Islet precursor cell (in vitro differentiated cells): ENCODE data around the gene WDR18.
"Not testable (repeated sequence)": the region's sequence is repeated elsewhere in the genome, so short reads cannot be mapped to it uniquely, and the experiment has no call there.

ENCODE experiments used
- DNase-seq: peaks from one replicate; pipeline ENCODE4 v3.0.0-alpha.2; 2018

The WDR18 gene

DNA sequence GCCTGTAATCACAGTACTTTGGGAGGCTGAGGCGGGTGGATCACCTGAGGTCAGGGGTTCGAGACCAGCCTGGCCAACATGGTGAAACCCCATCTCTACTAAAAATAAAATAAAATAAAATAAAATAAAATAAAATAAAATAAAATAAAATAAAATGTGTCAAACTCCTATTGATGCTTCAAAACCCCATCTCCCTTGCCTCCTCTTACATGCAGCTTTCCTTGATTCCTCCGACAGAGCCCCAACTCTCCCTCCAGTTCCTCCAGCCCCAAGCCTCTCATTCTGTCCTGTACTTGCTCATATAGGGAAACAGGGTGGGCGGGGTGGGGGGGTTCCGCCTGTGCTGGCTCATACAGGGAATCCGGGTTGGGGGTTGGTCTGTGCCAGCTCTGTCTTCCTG, 40.9 kb downstream of the WDR18 start:
- DNase-seq: not testable (repeated sequence)

DNA sequence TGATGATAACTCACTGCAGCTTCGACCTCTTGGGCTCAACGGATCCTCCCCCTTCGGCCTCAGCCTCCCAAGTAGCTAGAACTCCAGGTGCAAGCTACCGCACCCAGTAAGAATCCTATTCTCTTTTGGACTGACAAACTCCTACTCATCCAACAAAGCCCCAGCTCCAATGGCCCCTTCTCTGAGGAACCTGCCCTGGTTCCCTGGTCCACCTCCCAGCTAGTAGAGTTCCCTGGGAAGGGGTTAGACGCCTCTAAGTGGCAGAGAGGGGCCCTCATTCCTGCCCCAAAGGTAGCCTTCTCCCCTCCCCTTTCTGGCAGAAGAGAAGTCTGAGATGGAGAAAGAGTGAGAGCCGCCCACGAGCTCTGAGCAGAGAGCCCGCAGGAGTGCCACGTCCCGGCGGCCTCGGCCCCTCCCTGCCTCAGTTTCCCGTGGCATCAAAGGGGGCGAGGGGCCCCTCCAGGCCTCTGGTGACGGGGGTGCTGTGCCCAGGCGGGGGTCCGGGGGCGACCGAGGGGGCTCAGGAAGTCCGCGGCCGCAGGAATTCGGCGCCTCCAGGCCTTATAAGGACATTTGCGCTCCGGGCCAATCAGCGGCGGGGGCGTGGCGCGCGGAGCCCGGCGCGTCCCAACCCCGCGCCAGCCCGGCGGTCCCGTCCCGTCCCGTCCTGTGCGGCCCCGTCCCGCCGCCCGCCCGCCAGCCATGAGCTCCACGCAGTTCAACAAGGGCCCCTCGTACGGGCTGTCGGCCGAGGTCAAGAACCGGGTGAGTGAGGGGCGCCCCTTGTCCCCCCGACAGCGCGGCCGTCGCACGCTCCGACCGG, 42.0 kb downstream of the WDR18 start, which contains the start of gene CNN2:
Gene CNN2 (plus strand): TSS at position 649 of the 823 bp plus-strand sequence. CDS start 54 bp downstream, at position 703.
- peak; percentile 93 for DNase-seq

GRCh38 chr19:1026783-1027649, 42.9 kb downstream of the WDR18 start:
- DNase-seq: no peak

DNA sequence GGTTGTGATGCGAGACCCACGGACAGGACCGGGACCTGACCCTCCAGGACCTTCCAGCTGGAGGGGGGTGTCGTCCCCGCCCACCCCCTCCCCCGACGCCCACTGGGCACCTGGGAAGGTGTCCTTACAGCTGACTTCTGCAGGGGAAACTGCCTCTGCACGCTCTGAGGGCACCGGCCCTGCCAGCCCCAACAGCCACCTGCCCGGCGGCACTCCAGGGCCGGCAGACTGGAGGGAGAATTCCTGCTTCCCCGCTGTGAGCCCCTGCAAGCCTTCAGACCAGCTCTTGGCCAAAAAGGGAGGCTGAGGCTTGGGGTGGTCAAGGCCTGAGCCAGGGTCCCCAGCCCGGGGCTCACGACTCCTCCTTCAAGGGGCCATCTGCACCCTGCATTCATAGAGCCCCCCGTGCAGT, 43.5 kb downstream of the WDR18 start:
- DNase-seq: no peak

- peak; percentile 97 for DNase-seq
Observed at GRCh38 chr19:1028062-1028926, 44.1 kb downstream of the WDR18 start.

DNA sequence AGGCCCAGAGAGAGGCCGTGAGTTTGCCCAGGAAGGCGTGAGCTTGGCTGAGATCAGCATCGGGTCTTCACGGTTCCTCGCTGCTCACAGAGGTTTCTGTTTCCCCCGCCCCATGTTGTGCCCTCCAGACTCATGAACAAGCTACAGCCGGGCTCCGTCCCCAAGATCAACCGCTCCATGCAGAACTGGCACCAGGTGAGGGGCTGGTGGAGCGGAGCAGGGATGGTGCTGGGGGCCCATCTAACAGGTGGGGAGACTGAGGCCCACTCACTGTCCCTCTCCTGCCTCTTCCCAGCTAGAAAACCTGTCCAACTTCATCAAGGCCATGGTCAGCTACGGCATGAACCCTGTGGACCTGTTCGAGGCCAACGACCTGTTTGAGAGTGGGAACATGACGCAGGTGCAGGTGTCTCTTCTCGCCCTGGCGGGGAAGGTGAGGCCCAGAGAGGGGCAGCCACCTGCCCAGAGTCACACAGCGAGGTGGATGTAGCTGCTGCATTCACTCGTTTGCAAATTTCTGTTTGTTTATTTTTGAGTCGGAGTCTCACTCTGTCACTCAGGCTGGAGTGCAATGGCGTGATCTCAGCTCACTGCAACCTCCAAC, 48.2 kb downstream of the WDR18 start:
- DNase-seq: no peak

GRCh38 chr19:1035998-1036621, 52.0 kb downstream of the WDR18 start:
- DNase-seq: no peak

- no peak for DNase-seq
Observed at GRCh38 chr19:1037621-1038064, 53.5 kb downstream of the WDR18 start.

DNA sequence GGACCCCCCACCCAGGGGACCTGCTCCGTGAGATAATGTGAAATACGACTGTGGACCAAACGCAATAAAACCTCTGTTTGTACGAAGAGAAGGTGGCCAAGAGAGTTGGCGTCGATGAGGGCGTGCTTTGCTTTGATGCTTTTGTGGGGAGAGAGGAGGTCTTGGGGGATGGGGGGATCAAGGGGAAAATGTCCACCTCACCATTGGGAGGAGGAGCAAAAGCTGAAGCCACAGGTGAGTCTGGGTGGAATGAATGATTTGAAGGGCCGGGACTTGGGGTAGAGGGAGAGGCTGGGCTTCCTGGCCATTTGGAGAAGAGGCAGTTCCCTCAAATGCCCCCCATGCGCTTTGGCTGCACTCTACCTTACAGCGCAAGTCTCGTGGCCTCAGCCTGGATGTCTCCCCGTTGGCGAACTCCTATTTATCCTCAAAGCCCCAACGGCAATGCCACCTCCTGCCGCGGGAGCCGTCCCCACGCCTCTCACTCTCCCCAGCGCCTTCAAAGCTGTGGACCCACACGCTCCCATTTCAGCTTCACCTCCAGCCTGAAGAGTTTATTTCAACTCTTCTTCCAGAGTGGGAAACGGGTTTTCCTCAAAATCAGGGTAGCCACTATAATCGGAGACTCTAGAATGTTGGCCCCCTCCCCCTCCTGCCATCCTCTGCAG, 55.0 kb downstream of the WDR18 start:
- DNase-seq: no peak

DNA sequence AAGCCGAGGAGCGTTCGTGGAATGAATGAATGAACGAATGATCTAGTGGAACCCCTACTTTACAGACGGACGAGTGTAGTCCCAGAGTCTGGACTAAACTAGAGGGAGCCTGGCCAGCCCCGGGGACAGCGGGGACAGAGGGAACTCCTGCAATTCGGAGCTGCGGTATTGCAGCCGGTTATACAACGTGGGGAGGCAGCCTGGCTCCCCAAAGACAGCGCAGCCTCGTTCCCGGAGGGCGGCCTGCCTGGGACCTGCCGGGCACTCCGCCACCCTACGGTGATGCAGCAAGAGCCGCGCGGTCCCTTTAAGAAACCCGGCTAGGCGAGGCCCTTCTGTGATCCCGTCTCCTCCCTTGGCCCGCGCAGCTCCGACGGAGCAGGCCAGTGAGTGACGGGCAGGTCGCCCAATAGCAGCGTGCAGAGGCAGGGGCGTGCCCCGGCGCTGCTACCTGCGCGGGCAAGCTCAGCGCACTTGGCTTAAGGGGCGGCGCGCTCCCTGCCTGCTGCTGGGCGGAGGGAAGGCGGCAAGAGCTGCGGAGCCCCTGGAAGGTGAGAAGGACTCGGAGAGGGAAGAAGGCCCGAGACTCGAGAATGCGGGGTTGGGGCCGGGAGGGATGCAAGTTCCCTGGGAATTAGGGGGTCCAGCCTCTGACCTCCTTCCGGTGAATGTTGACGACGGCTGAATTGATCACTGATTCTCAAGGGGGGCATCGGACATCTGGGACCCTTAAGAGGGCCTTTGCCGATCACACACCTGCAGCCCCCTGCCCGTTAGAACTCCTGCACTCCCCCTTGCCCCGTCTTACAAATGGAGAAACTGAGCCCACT, 55.7 kb downstream of the WDR18 start, which contains the start of gene ABCA7:
Gene ABCA7 (plus strand): TSS at position 462 of the 830 bp plus-strand sequence. CDS start 1,255 bp downstream, outside the sequence.
- DNase-seq: peak; percentile 99

DNA sequence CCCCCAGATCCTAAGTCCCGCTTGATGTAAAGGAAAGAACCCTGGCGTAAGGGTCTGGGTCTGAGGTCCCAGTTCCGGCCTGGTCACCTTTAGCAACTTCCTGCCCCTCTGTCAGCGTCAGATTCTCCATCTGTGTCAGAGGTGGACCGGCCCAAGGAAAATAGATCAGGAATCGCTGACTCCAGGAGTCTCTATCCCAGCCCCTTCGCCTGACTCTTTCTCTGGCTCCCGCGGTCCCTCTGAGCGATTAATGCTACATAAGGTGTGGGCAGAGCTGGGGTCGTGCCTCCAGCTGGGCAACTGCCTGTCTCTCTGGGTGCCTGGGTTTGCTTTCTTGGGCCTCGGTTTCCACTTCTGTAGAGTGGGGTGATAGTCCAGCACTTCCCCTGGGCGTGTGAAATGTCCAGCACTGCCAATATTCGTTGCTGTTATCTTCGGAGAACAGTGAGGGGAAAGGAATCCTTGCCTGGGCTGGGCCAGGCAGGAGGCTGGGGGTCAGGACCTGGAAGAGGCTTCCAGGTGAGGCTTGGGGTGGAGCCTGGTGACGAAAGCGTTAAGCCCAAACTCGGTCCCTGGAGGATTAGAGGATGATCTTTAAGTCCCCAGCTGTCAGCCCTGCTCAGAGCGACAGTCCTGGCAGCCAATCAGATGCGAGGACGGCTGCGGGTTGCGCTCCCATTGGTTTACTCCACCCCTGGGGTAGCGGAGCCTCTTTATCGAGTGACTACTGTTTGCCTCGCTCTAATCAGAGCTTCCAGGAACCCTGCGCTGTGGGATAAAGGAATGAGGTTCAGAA, 56.5 kb downstream of the WDR18 start:
- peak; percentile 96 for DNase-seq

GRCh38 chr19:1041272-1041834, 57.2 kb downstream of the WDR18 start:
- no peak for DNase-seq

GRCh38 chr19:1041835-1042685, 57.9 kb downstream of the WDR18 start:
- peak; percentile 48 for DNase-seq

DNA sequence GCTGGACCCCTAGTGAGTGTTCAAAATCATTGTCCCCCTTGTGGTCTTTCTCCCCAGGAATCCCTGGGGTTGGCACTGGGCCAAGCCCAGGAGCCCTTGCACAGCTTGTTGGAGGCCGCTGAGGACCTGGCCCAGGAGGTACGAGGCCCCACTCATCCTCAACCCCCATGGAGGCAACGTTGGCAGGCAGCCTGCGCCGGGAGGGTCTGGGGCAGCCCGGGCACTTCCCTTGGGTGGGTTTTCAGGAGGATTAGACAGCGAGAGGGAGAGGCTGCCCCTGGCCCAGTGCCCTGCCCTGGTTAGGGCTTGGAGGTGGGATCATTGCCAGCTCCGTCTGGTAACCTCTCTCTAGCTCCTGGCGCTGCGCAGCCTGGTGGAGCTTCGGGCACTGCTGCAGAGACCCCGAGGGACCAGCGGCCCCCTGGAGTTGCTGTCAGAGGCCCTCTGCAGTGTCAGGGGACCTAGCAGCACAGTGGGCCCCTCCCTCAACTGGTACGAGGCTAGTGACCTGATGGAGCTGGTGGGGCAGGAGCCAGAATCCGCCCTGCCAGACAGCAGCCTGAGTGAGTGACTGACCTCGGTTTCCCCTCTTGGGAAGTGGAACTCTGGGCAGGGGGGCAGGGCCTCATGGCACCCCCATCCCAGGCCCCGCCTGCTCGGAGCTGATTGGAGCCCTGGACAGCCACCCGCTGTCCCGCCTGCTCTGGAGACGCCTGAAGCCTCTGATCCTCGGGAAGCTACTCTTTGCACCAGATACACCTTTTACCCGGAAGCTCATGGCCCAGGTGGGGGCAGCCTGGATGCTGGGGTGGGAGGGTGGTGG, 58.8 kb downstream of the WDR18 start:
- DNase-seq: peak; percentile 44
